ENCODE results near the gene LRRC41.
"Not testable (repeated sequence)": the region's sequence is repeated elsewhere in the genome, so short reads cannot be mapped to it uniquely, and the experiment has no call there.

GRCh38 chr1:46322191-46322590 lies 18.8 kb upstream of the LRRC41 start:
- not testable (repeated sequence) for TF ChIP-seq POLR2A (IDR thresholded peaks at IDR 0.05; ENCODE audit: low read length); GATA1 (IDR thresholded peaks at IDR 0.05; ENCODE audit: low read depth, low read length)

Measured in erythroblast (primary cell).